Liver (tissue), 3 donors: ENCODE results near the gene KYAT1.

Experiments
- ATF3 ChIP-seq: IDR thresholded peaks from 2 replicates; pipeline ENCODE4 v1.6.1; 2016; ENCODE audit warnings: antibody characterized with exemption
- CTCF ChIP-seq: fragments of 150-350 bp; IDR thresholded peaks from 2 replicates; pipeline ENCODE4 v1.5.1; 2017; ENCODE audit warnings: improper control_type of control experiment, low read depth, low read length; ENCODE audit not compliant: missing input control
- EGR1 ChIP-seq, 2 donors: IDR thresholded peaks; 2 replicates each; pipeline ENCODE4 v1.6.1; 2016 to 2018; ENCODE audit warnings: antibody characterized with exemption in 2 of 2, low read depth in 2 of 2
- GABPA ChIP-seq, 2 donors: IDR thresholded peaks in 1 of 2; conservative IDR thresholded peaks in 1 of 2; 2 replicates each; pipeline ENCODE4 v1.6.1; 2016; ENCODE audit warnings: antibody characterized with exemption in 2 of 2, mild to moderate bottlenecking in 1 of 2, moderate library complexity in 1 of 2
- HNF4A ChIP-seq, 2 donors: conservative IDR thresholded peaks; 2 replicates each; pipeline ENCODE4 v1.6.1; 2016; ENCODE audit warnings: antibody characterized with exemption in 2 of 2, mild to moderate bottlenecking in 2 of 2
- HNF4G ChIP-seq: IDR thresholded peaks from 2 replicates; pipeline ENCODE4 v1.6.1; 2016; ENCODE audit warnings: antibody characterized with exemption
- JUND ChIP-seq, 2 donors: IDR thresholded peaks; 2 replicates each; pipeline ENCODE4 v1.6.1; 2016; ENCODE audit warnings: antibody characterized with exemption in 2 of 2
- MAX ChIP-seq: IDR thresholded peaks from 2 replicates; pipeline ENCODE4 v1.6.1; 2016; ENCODE audit warnings: antibody characterized with exemption
- RAD21 ChIP-seq, 2 donors: IDR thresholded peaks; 2 replicates each; pipeline ENCODE4 v1.6.1; 2016; ENCODE audit warnings: antibody characterized with exemption in 2 of 2, mild to moderate bottlenecking in 2 of 2
- REST ChIP-seq: IDR thresholded peaks from 2 replicates; pipeline ENCODE4 v1.6.1; 2016; ENCODE audit warnings: antibody characterized with exemption, mild to moderate bottlenecking
- RXRA ChIP-seq, 2 donors: IDR thresholded peaks; 2 replicates each; pipeline ENCODE4 v1.6.1; 2017 to 2018; ENCODE audit warnings: antibody characterized with exemption in 2 of 2, mild to moderate bottlenecking in 1 of 2
- SP1 ChIP-seq: IDR thresholded peaks from 2 replicates; pipeline ENCODE4 v1.6.1; 2018; ENCODE audit warnings: antibody characterized with exemption, mild to moderate bottlenecking
- TAF1 ChIP-seq: conservative IDR thresholded peaks from 2 replicates; pipeline ENCODE4 v1.6.1; 2016; ENCODE audit warnings: antibody characterized with exemption, mild to moderate bottlenecking
- ZBTB33 ChIP-seq: IDR thresholded peaks from 2 replicates; pipeline ENCODE4 v1.6.1; 2016; ENCODE audit warnings: antibody characterized with exemption
- donor health status: healthy.
- donor health status: healthy.

- TF ChIP-seq HNF4A (conservative IDR thresholded peaks at IDR 0.05) (no peak), CTCF (no peak), GABPA (IDR thresholded peaks at IDR 0.05 in 1 of 2, conservative IDR thresholded peaks at IDR 0.05 in 1 of 2) (no peak), REST (no peak), ATF3 (no peak), EGR1 (IDR thresholded peaks at IDR 0.05; ENCODE audit: low read depth in 2 of 2) (no peak), RAD21 (IDR thresholded peaks at IDR 0.05) (no peak), TAF1 (no peak), MAX (no peak), JUND (IDR thresholded peaks at IDR 0.05) (no peak), RXRA (IDR thresholded peaks at IDR 0.05) (no peak), HNF4G (no peak), SP1 (no peak), ZBTB33 (no peak)
These were observed 31.5 kb upstream of the KYAT1 start for GRCh38 chr9:128913048-128913900.
